GM12891 (cell line): ENCODE data around the gene PLBD2.

ENCODE experiments used
- PAX5 ChIP-seq: IDR thresholded peaks from 2 replicates; pipeline ENCODE4 v1.6.1; 2011; ENCODE audit warnings: low read length, moderate library complexity, mild to moderate bottlenecking; ENCODE audit not compliant: insufficient read depth, severe bottlenecking
- POLR2A ChIP-seq: IDR thresholded peaks from 2 replicates; pipeline ENCODE4 v1.6.1; 2011; ENCODE audit warnings: low read depth, low read length, control low read depth
- POLR2AphosphoS5 ChIP-seq: IDR thresholded peaks from 2 replicates; pipeline ENCODE4 v1.6.1; 2011; ENCODE audit warnings: low read depth, low read length, control low read depth
- POU2F2 ChIP-seq: IDR thresholded peaks from 2 replicates; pipeline ENCODE4 v1.6.1; 2011; ENCODE audit warnings: low read depth, mild to moderate bottlenecking, control low read depth, low read length, moderate library complexity
- SPI1 ChIP-seq: IDR thresholded peaks from 2 replicates; pipeline ENCODE4 v1.6.1; 2011; ENCODE audit warnings: low read depth, low read length, control low read depth
- TAF1 ChIP-seq: IDR thresholded peaks from 2 replicates; pipeline ENCODE4 v1.6.1; 2011; ENCODE audit warnings: low read depth, low read length, control low read depth

DNA sequence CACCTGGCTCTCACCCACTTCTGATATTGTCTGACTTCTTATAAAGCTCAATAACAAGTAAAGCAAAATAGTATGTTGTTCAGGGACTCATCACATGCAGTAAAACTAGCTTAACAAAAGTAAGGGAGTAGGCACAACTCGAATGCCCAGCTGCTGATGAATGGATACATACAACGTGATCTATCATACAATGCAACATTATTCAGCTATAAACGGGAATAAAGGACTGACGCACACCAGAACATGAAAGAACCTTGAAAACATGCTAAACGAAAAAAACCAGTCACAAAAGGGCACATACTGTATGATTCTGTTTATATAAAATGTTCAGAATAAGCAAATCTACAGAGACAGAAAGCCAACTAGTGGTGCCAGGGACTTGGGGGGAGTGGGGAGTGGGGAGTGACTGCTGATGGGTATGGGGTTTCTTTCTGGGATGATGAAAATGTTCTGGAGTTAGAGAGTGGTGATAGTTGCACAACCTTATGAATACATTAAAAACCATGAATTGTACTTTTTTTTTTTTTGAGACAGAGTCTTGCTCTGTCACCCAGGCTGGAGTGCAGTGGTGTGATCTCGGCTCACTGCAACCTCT lies 11.1 kb downstream of the PLBD2 start:
- no peak for TF ChIP-seq POLR2AphosphoS5
- no peak for TF ChIP-seq POLR2A
- no peak for TF ChIP-seq TAF1
- TF ChIP-seq SPI1 = no peak
- TF ChIP-seq PAX5 = no peak
- TF ChIP-seq POU2F2 = no peak
